SK-N-SH treated with all-trans-retinoic acid at 6 μM for 48 hours (cell line): ENCODE measurements around the gene SAP25.

Experiments
- ATAC-seq: fragments of 200-7000 bp; cut with Tn5 transposase; 3 replicates; pipeline ENCODE4 v1.9.1; 2020; ENCODE audit warnings: mild to moderate bottlenecking, moderate library complexity
- ARNTL ChIP-seq: fragments of 450-650 bp; formaldehyde crosslinking; IDR thresholded peaks from 2 replicates; pipeline ENCODE4 v1.5.0; 2020; ENCODE audit warnings: low read depth, mild to moderate bottlenecking, moderate library complexity, borderline replicate concordance
- BACH2 ChIP-seq: fragments of 250-450 bp; sonication (Bioruptor Pico); IDR thresholded peaks from 2 replicates; pipeline ENCODE4 v1.9.0; 2021; ENCODE audit warnings: mild to moderate bottlenecking, borderline replicate concordance
- CREB5 ChIP-seq: fragments of 250-450 bp; sonication (Bioruptor Pico); IDR thresholded peaks from 2 replicates; pipeline ENCODE4 v1.5.1; 2020; ENCODE audit warnings: low read depth, mild to moderate bottlenecking, moderate library complexity
- CSDC2 ChIP-seq: fragments of 250-450 bp; sonication (Bioruptor Pico); IDR thresholded peaks from 2 replicates; pipeline ENCODE4 v1.5.0; 2020; ENCODE audit warnings: mild to moderate bottlenecking, moderate library complexity
- CSRNP3 ChIP-seq: fragments of 250-450 bp; sonication (Bioruptor Pico); IDR thresholded peaks from 2 replicates; pipeline ENCODE4 v1.5.1; 2021; ENCODE audit warnings: mild to moderate bottlenecking, moderate library complexity
- GLIS3 ChIP-seq: fragments of 250-450 bp; sonication (Bioruptor Pico); IDR thresholded peaks from 2 replicates; pipeline ENCODE4 v1.5.0; 2020; ENCODE audit warnings: mild to moderate bottlenecking, moderate library complexity
- ISL1 ChIP-seq: fragments of 250-450 bp; sonication (Bioruptor Pico); IDR thresholded peaks from 2 replicates; pipeline ENCODE4 v2.1.2; 2022; ENCODE audit warnings: mild to moderate bottlenecking, moderate library complexity
- OSR1 ChIP-seq: fragments of 250-450 bp; sonication (Bioruptor Pico); IDR thresholded peaks from 2 replicates; pipeline ENCODE4 v1.8.0; 2022; ENCODE audit warnings: moderate library complexity, mild to moderate bottlenecking, inconsistent platforms
- PATZ1 ChIP-seq: fragments of 250-450 bp; sonication (Bioruptor Pico); IDR thresholded peaks from 2 replicates; pipeline ENCODE4 v1.8.0; 2020; ENCODE audit warnings: mild to moderate bottlenecking, moderate library complexity, borderline replicate concordance
- POU6F1 ChIP-seq: fragments of 250-450 bp; sonication (Bioruptor Pico); IDR thresholded peaks from 2 replicates; pipeline ENCODE4 v1.8.0; 2021; ENCODE audit warnings: low read depth, mild to moderate bottlenecking, moderate library complexity, borderline replicate concordance
- PPARA ChIP-seq: fragments of 250-450 bp; sonication (Bioruptor Pico); IDR thresholded peaks from 2 replicates; pipeline ENCODE4 v1.5.0; 2020; ENCODE audit warnings: mild to moderate bottlenecking, borderline replicate concordance
- RARB ChIP-seq: fragments of 250-450 bp; sonication (Bioruptor Pico); IDR thresholded peaks from 2 replicates; pipeline ENCODE4 v1.8.0; 2021; ENCODE audit warnings: mild to moderate bottlenecking, moderate library complexity
- SNAI2 ChIP-seq: fragments of 250-450 bp; sonication (Bioruptor Pico); IDR thresholded peaks from 2 replicates; pipeline ENCODE4 v1.5.0; 2020; ENCODE audit warnings: mild to moderate bottlenecking, moderate library complexity
- TCF4 ChIP-seq: fragments of 250-450 bp; sonication (Bioruptor Pico); IDR thresholded peaks from 2 replicates; pipeline ENCODE4 v1.8.0; 2021; ENCODE audit warnings: mild to moderate bottlenecking, moderate library complexity, borderline replicate concordance
- TOX ChIP-seq: fragments of 250-450 bp; sonication (Bioruptor Pico); IDR thresholded peaks from 2 replicates; pipeline ENCODE4 v1.8.0; 2021; ENCODE audit warnings: mild to moderate bottlenecking, moderate library complexity, borderline replicate concordance
- TSHZ2 ChIP-seq: fragments of 250-450 bp; sonication (Bioruptor Pico); IDR thresholded peaks from 2 replicates; pipeline ENCODE4 v1.5.0; 2020; ENCODE audit warnings: mild to moderate bottlenecking, moderate library complexity
- ZC3H10 ChIP-seq: fragments of 250-450 bp; sonication (Bioruptor Pico); IDR thresholded peaks from 2 replicates; pipeline ENCODE4 v1.5.1; 2021; ENCODE audit warnings: mild to moderate bottlenecking, moderate library complexity
- ZFP3 ChIP-seq: fragments of 250-450 bp; sonication (Bioruptor Pico); IDR thresholded peaks from 2 replicates; pipeline ENCODE4 v1.5.0; 2020; ENCODE audit warnings: mild to moderate bottlenecking, moderate library complexity
- ZFP30 ChIP-seq: fragments of 450-650 bp; formaldehyde crosslinking; IDR thresholded peaks from 2 replicates; pipeline ENCODE4 v1.5.0; 2022; ENCODE audit warnings: mild to moderate bottlenecking, moderate library complexity
- ZNF70 ChIP-seq: fragments of 450-650 bp; formaldehyde crosslinking; IDR thresholded peaks from 2 replicates; pipeline ENCODE4 v1.5.0; 2020; ENCODE audit warnings: mild to moderate bottlenecking, moderate library complexity
- ZNF8 ChIP-seq: fragments of 450-650 bp; formaldehyde crosslinking; IDR thresholded peaks from 2 replicates; pipeline ENCODE4 v1.5.0; 2020; ENCODE audit warnings: mild to moderate bottlenecking, moderate library complexity

Gene SAP25

GRCh38 chr7:100611983-100612729 lies 38.5 kb upstream of the SAP25 start, which contains the start of gene MOSPD3 (continued):
- no peak for TF ChIP-seq TSHZ2

GRCh38 chr7:100609958-100610357 lies 36.3 kb upstream of the SAP25 start:
- TF ChIP-seq BACH2 (no peak), CREB5 (no peak), ZNF70 (CRISPR knock-in tag) (no peak), TSHZ2 (no peak), PPARA (no peak), TCF4 (CRISPR knock-in tag) (no peak), ZNF8 (CRISPR knock-in tag) (no peak), CSDC2 (no peak), ARNTL (CRISPR knock-in tag) (no peak), CSRNP3 (CRISPR knock-in tag) (no peak), ZFP3 (CRISPR knock-in tag) (no peak), RARB (CRISPR knock-in tag) (no peak)
- ATAC-seq = no peak

GRCh38 chr7:100607111-100607510 lies 33.4 kb upstream of the SAP25 start:
- no peak for TF ChIP-seq SNAI2 (CRISPR knock-in tag)
- no peak for ATAC-seq

GRCh38 chr7:100606313-100606712 lies 32.6 kb upstream of the SAP25 start:
- no peak for ATAC-seq
- TF ChIP-seq ZNF8 (CRISPR knock-in tag) (no peak), ZC3H10 (CRISPR knock-in tag) (no peak), ZFP3 (CRISPR knock-in tag) (no peak), POU6F1 (CRISPR knock-in tag) (no peak), SNAI2 (CRISPR knock-in tag) (no peak), ZNF70 (CRISPR knock-in tag) (no peak), TOX (CRISPR knock-in tag) (no peak), GLIS3 (CRISPR knock-in tag) (no peak), ISL1 (CRISPR knock-in tag) (no peak), PATZ1 (CRISPR knock-in tag) (no peak), ZFP30 (CRISPR knock-in tag) (no peak), OSR1 (CRISPR knock-in tag) (no peak), PPARA (no peak), CSDC2 (no peak), TCF4 (CRISPR knock-in tag) (no peak), BACH2 (no peak), TSHZ2 (no peak)
